GM12878 (cell line): ENCODE measurements around the gene C10orf143. TPM values are rescaled to one million over a fixed set of nuclear protein-coding genes. Genes with fewer than 3 reads are reported as not detected.
A peak's percentile ranks its signal among the peaks of the same experiment; 100 is the strongest.

Experiments
- CBFB ChIP-seq: IDR thresholded peaks from 2 replicates; pipeline ENCODE4 v1.6.1; 2016; ENCODE audit warnings: antibody characterized with exemption, low read depth
- CBX3 ChIP-seq: fragments of 200-600 bp; sonication (generic); IDR thresholded peaks from 2 replicates; pipeline ENCODE4 v1.6.1; 2016; ENCODE audit warnings: low read depth, borderline replicate concordance
- CHD2 ChIP-seq: IDR thresholded peaks from 2 replicates; pipeline ENCODE4 v1.6.1; 2011; ENCODE audit warnings: low read depth, low read length, improper control_type of control experiment, borderline replicate concordance
- EED ChIP-seq: sonication (generic); IDR thresholded peaks from 2 replicates; pipeline ENCODE4 v1.6.1; 2016; ENCODE audit warnings: antibody characterized with exemption, low read depth
- IKZF2 ChIP-seq, 2 experiments: fragments of 450-650 bp; IDR thresholded peaks; 2 replicates each; pipeline ENCODE4 v1.6.1; 2017; ENCODE audit warnings: mild to moderate bottlenecking in 2 of 2, moderate library complexity in 2 of 2
- PAX5 ChIP-seq: IDR thresholded peaks from 2 replicates; pipeline ENCODE4 v1.6.1; 2011; ENCODE audit warnings: low read depth, low read length, borderline replicate concordance
- RAD21 ChIP-seq: IDR thresholded peaks from 2 replicates; pipeline ENCODE4 v1.6.1; 2011; ENCODE audit warnings: mild to moderate bottlenecking, low read depth, low read length, moderate library complexity; ENCODE audit not compliant: insufficient read depth
- TCF7 ChIP-seq: IDR thresholded peaks from 2 replicates; pipeline ENCODE4 v1.6.1; 2014; ENCODE audit warnings: antibody characterized with exemption, borderline replicate concordance
- WRNIP1 ChIP-seq: IDR thresholded peaks from 2 replicates; pipeline ENCODE4 v1.6.1; 2011; ENCODE audit warnings: low read depth, low read length, improper control_type of control experiment, borderline replicate concordance
- ZBED1 ChIP-seq: IDR thresholded peaks from 2 replicates; pipeline ENCODE4 v1.6.1; 2016; ENCODE audit warnings: borderline replicate concordance
- polyA plus RNA-seq, 11 experiments: library from polyadenylated mRNA; depleted of rRNA in 4 of 11; unstranded in 6 of 11; stranded (reverse) in 5 of 11; fragments of >200 nt; fragmentation: Nextera tagmentation in 4 of 11; fragmentation: Illumina TruSeq in 1 of 11; extraction: Ambion mirVana in 4 of 11; extraction: Trizol in 1 of 11; gene quantifications; 1 replicate in 1 of 11; 2 replicates in 10 of 11; pipeline versions ENCODE4 v1.2.1 to v1.2.3, GENCODE V29; 2011 to 2016; ENCODE audit warnings: inconsistent platforms in 2 of 11, missing spikeins in 2 of 11, low read depth in 1 of 11
- total RNA-seq, 4 experiments: library from RNA; depleted of rRNA in 3 of 4; stranded (reverse); fragments of >200 nt in 3 of 4; fragmentation: Illumina TruSeq in 1 of 4; extraction: Trizol in 1 of 4; gene quantifications; 2 replicates each; pipeline versions ENCODE4 v1.2.1 to v1.2.3, GENCODE V29; 2013 to 2021
- TF ChIP-seq, protein P1 (sequence below): fragments of 450-650 bp; IDR thresholded peaks from 2 replicates; pipeline ENCODE4 v1.6.1; 2017; ENCODE audit warnings: antibody characterized with exemption, mild to moderate bottlenecking, moderate library complexity
- TF ChIP-seq, protein P2 (sequence below): IDR thresholded peaks from 2 replicates; pipeline ENCODE4 v1.6.1; 2011; ENCODE audit warnings: borderline replicate concordance, low read depth, mild to moderate bottlenecking, moderate library complexity, mixed read lengths, low read length; ENCODE audit not compliant: insufficient read depth; ENCODE audit errors: extremely low read length
- TF ChIP-seq, protein P3 (sequence below): fragments of 450-650 bp; IDR thresholded peaks from 2 replicates; pipeline ENCODE4 v1.6.1; 2017; ENCODE audit warnings: mild to moderate bottlenecking, moderate library complexity
- TF ChIP-seq, protein P4 (sequence below): fragments of 450-650 bp; IDR thresholded peaks from 2 replicates; pipeline ENCODE4 v1.6.1; 2016; ENCODE audit warnings: mild to moderate bottlenecking, moderate library complexity, borderline replicate concordance

The C10orf143 gene
- total and polyA plus RNA-seq, 10 of the 15 experiments (the other 5 are each of a cell fraction or from before 2014, with no cell fraction given): 0.64 to 7.9 (median 2.6) TPM

DNA sequence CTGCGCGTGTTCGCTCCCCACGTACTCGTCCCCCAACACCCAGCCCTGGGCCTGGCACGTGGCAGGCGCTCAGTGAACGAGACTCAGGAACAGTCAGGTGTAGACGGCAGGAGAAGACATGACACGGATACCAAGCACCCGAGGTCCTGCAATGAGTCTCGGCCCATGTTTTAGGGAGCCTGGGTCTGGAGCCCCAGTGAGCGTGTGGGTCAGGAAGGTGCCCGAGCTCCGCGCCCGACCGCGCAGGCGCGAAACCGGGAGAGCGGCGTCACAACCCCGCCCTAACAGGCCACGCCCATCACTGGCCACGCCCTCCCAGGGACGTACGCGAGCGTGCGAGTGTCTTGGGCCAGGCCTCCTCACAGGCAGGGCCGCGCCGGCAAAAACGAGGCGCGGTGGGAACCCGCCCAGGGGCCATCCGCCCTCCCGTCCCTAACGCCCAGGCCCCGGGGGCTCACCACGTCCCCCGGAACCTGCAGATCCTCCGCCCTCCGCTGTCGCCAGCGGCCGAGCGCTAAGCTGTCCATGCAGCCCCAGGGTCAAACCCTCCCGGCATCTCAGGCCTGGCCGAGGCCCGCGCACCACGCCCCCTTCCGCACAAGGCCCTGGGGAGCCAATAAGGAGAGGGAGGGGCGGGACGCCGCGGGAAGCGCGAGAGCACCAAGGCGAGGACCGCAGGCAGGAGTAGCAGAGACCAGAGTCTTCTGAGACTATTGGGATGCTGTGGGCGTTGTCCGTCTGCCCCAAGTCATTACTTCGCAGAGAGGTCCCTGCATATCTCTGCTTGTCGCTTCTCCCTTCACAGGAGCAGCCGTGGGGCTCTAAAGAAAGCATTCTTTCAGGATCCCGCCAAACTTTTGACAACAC, at the start of gene C10orf143 (continued):
- TF ChIP-seq, protein P1, sequence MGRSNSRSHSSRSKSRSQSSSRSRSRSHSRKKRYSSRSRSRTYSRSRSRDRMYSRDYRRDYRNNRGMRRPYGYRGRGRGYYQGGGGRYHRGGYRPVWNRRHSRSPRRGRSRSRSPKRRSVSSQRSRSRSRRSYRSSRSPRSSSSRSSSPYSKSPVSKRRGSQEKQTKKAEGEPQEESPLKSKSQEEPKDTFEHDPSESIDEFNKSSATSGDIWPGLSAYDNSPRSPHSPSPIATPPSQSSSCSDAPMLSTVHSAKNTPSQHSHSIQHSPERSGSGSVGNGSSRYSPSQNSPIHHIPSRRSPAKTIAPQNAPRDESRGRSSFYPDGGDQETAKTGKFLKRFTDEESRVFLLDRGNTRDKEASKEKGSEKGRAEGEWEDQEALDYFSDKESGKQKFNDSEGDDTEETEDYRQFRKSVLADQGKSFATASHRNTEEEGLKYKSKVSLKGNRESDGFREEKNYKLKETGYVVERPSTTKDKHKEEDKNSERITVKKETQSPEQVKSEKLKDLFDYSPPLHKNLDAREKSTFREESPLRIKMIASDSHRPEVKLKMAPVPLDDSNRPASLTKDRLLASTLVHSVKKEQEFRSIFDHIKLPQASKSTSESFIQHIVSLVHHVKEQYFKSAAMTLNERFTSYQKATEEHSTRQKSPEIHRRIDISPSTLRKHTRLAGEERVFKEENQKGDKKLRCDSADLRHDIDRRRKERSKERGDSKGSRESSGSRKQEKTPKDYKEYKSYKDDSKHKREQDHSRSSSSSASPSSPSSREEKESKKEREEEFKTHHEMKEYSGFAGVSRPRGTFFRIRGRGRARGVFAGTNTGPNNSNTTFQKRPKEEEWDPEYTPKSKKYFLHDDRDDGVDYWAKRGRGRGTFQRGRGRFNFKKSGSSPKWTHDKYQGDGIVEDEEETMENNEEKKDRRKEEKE: no peak
- TF ChIP-seq PAX5: 0 out of 2 replicates have a peak, but pooled peaks have one; percentile 6
- no peak for TF ChIP-seq TCF7
- 0 out of 2 replicates have a peak, but pooled peaks have one; percentile 16 for TF ChIP-seq CBFB
- no peak for TF ChIP-seq ZBED1
- TF ChIP-seq, protein P2, sequence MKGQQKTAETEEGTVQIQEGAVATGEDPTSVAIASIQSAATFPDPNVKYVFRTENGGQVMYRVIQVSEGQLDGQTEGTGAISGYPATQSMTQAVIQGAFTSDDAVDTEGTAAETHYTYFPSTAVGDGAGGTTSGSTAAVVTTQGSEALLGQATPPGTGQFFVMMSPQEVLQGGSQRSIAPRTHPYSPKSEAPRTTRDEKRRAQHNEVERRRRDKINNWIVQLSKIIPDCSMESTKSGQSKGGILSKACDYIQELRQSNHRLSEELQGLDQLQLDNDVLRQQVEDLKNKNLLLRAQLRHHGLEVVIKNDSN: peak; percentile 58
- no peak for TF ChIP-seq EED
- peak; percentile 46; the same call in 1 of the 2 replicates for TF ChIP-seq WRNIP1
- TF ChIP-seq CHD2: peak; percentile 96
- TF ChIP-seq CBX3: no peak
- TF ChIP-seq RAD21: no peak
- TF ChIP-seq, protein P3, sequence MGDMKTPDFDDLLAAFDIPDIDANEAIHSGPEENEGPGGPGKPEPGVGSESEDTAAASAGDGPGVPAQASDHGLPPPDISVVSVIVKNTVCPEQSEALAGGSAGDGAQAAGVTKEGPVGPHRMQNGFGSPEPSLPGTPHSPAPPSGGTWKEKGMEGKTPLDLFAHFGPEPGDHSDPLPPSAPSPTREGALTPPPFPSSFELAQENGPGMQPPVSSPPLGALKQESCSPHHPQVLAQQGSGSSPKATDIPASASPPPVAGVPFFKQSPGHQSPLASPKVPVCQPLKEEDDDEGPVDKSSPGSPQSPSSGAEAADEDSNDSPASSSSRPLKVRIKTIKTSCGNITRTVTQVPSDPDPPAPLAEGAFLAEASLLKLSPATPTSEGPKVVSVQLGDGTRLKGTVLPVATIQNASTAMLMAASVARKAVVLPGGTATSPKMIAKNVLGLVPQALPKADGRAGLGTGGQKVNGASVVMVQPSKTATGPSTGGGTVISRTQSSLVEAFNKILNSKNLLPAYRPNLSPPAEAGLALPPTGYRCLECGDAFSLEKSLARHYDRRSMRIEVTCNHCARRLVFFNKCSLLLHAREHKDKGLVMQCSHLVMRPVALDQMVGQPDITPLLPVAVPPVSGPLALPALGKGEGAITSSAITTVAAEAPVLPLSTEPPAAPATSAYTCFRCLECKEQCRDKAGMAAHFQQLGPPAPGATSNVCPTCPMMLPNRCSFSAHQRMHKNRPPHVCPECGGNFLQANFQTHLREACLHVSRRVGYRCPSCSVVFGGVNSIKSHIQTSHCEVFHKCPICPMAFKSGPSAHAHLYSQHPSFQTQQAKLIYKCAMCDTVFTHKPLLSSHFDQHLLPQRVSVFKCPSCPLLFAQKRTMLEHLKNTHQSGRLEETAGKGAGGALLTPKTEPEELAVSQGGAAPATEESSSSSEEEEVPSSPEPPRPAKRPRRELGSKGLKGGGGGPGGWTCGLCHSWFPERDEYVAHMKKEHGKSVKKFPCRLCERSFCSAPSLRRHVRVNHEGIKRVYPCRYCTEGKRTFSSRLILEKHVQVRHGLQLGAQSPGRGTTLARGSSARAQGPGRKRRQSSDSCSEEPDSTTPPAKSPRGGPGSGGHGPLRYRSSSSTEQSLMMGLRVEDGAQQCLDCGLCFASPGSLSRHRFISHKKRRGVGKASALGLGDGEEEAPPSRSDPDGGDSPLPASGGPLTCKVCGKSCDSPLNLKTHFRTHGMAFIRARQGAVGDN: peak; percentile 80; the same call in 1 of the 2 replicates
- TF ChIP-seq, protein P4, sequence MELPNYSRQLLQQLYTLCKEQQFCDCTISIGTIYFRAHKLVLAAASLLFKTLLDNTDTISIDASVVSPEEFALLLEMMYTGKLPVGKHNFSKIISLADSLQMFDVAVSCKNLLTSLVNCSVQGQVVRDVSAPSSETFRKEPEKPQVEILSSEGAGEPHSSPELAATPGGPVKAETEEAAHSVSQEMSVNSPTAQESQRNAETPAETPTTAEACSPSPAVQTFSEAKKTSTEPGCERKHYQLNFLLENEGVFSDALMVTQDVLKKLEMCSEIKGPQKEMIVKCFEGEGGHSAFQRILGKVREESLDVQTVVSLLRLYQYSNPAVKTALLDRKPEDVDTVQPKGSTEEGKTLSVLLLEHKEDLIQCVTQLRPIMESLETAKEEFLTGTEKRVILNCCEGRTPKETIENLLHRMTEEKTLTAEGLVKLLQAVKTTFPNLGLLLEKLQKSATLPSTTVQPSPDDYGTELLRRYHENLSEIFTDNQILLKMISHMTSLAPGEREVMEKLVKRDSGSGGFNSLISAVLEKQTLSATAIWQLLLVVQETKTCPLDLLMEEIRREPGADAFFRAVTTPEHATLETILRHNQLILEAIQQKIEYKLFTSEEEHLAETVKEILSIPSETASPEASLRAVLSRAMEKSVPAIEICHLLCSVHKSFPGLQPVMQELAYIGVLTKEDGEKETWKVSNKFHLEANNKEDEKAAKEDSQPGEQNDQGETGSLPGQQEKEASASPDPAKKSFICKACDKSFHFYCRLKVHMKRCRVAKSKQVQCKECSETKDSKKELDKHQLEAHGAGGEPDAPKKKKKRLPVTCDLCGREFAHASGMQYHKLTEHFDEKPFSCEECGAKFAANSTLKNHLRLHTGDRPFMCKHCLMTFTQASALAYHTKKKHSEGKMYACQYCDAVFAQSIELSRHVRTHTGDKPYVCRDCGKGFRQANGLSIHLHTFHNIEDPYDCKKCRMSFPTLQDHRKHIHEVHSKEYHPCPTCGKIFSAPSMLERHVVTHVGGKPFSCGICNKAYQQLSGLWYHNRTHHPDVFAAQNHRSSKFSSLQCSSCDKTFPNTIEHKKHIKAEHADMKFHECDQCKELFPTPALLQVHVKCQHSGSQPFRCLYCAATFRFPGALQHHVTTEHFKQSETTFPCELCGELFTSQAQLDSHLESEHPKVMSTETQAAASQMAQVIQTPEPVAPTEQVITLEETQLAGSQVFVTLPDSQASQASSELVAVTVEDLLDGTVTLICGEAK: peak; percentile 72; the same call in 1 of the 2 replicates
- TF ChIP-seq IKZF2 (IDR thresholded peaks at IDR 0.05): 0 out of 4 replicates have a peak, but pooled peaks of 1 of the 2 experiments have one; percentile 1
